Esophagus muscularis mucosa (tissue), 4 donors: ENCODE data around the gene PHC2. TPM values are rescaled to one million over a fixed set of nuclear protein-coding genes. Genes with fewer than 3 reads are reported as not detected.

ENCODE experiments used
- DNase-seq: peaks from one replicate; pipeline ENCODE4 v3.0.0-alpha.2; 2017; ENCODE audit errors: extremely low spot score
- H3K27ac ChIP-seq, 4 donors: fragments of 200-600 bp; sonication (generic); replicated peaks in 1 of 4; 1 replicate in 3 of 4; 2 replicates in 1 of 4; pipeline ENCODE4 v1.5.1; 2016 to 2019; ENCODE audit warnings: mild to moderate bottlenecking in 1 of 4
- H3K27me3 ChIP-seq, 4 donors: fragments of 200-600 bp; sonication (generic); one replicate each; pipeline versions ENCODE4 v1.5.1 to v1.6.0; 2016 to 2019
- H3K36me3 ChIP-seq, 4 donors: fragments of 200-600 bp; sonication (generic); one replicate each; pipeline ENCODE4 v1.5.1; 2016 to 2019
- H3K4me1 ChIP-seq, 4 donors: fragments of 200-600 bp; sonication (generic); one replicate each; pipeline ENCODE4 v1.5.1; 2016 to 2019
- H3K4me3 ChIP-seq, 4 donors: fragments of 200-600 bp; sonication (generic); 1 replicate in 2 of 4; 2 replicates in 2 of 4; pipeline ENCODE4 v1.5.1; 2016 to 2019; ENCODE audit warnings: mild to moderate bottlenecking in 4 of 4, moderate library complexity in 1 of 4
- H3K9me3 ChIP-seq, 4 donors: fragments of 200-600 bp; sonication (generic); 1 replicate in 3 of 4; 2 replicates in 1 of 4; pipeline ENCODE4 v1.5.1; 2016 to 2019
- EP300 ChIP-seq: sonication (generic); formaldehyde crosslinking; IDR thresholded peaks from one replicate; pipeline ENCODE4 v1.6.1; 2017; ENCODE audit warnings: antibody characterized with exemption
- POLR2A ChIP-seq: fragments of 450-650 bp; IDR thresholded peaks from one replicate; pipeline ENCODE4 v1.6.1; 2017; ENCODE audit warnings: antibody characterized with exemption, moderate library complexity, mild to moderate bottlenecking, low read depth
- POLR2AphosphoS5 ChIP-seq, 2 donors: sonication (generic); formaldehyde crosslinking; IDR thresholded peaks; one replicate each; pipeline ENCODE4 v1.6.1; 2017; ENCODE audit warnings: antibody characterized with exemption in 2 of 2
- WGBS: methylation state at CpG from one replicate; pipeline ENCODE4 v1.1.5; 2018; 5-methylcytosine and 5-hydroxymethylcytosine counted together
- intact Hi-C: fragments of 100-400 bp; cut with DNase I; formaldehyde crosslinking; loops from one replicate; pipeline ENCODE4 v1.15.1; 2023
- total RNA-seq, 4 donors: library from RNA; depleted of rRNA; stranded (reverse); fragments of >200 nt; gene quantifications; one replicate each; pipeline versions ENCODE4 v1.1.0 to v1.2.1, GENCODE V29; 2016
- TF ChIP-seq, protein P1 (sequence below), 3 experiments: fragments of 200-600 bp in 2 of 3; fragments of 450-650 bp in 1 of 3; sonication (generic) in 2 of 3; IDR thresholded peaks; one replicate each; pipeline ENCODE4 v1.5.1; 2017 to 2019; ENCODE audit warnings: antibody characterized with exemption in 3 of 3, mild to moderate bottlenecking in 2 of 3, moderate library complexity in 1 of 3

Gene PHC2
- total RNA-seq, 4 donors from 2014 or later, result 104 to 274 (median 201) TPM

DNA sequence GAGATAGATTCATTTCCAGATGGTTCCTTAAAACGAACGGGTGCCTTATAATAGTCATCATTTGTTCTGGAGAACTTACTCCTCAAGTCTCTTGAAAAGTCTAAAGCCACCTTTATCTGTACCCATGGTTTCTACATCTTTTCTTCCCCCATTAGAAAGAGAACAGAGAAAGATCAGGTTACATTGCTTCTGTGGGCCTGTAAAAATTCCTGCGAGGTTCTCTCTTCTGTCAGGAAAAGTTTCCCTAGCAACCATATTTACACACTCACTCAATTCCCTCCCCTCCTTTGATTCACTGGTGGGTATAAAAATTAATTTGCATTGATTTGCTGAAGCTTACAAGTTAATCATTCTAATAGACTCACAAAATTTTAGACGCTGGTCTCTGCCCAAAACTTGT, 6.7 kb downstream of the PHC2 start:
- no peak for TF ChIP-seq POLR2AphosphoS5 (IDR thresholded peaks at IDR 0.05)
- TF ChIP-seq EP300, result no peak
- no peak for TF ChIP-seq POLR2A
- TF ChIP-seq, protein P1, sequence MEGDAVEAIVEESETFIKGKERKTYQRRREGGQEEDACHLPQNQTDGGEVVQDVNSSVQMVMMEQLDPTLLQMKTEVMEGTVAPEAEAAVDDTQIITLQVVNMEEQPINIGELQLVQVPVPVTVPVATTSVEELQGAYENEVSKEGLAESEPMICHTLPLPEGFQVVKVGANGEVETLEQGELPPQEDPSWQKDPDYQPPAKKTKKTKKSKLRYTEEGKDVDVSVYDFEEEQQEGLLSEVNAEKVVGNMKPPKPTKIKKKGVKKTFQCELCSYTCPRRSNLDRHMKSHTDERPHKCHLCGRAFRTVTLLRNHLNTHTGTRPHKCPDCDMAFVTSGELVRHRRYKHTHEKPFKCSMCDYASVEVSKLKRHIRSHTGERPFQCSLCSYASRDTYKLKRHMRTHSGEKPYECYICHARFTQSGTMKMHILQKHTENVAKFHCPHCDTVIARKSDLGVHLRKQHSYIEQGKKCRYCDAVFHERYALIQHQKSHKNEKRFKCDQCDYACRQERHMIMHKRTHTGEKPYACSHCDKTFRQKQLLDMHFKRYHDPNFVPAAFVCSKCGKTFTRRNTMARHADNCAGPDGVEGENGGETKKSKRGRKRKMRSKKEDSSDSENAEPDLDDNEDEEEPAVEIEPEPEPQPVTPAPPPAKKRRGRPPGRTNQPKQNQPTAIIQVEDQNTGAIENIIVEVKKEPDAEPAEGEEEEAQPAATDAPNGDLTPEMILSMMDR (IDR thresholded peaks at IDR 0.05), result no peak
- WGBS, result 75% methylated on average over 4 of the region's 4 CpGs

DNA sequence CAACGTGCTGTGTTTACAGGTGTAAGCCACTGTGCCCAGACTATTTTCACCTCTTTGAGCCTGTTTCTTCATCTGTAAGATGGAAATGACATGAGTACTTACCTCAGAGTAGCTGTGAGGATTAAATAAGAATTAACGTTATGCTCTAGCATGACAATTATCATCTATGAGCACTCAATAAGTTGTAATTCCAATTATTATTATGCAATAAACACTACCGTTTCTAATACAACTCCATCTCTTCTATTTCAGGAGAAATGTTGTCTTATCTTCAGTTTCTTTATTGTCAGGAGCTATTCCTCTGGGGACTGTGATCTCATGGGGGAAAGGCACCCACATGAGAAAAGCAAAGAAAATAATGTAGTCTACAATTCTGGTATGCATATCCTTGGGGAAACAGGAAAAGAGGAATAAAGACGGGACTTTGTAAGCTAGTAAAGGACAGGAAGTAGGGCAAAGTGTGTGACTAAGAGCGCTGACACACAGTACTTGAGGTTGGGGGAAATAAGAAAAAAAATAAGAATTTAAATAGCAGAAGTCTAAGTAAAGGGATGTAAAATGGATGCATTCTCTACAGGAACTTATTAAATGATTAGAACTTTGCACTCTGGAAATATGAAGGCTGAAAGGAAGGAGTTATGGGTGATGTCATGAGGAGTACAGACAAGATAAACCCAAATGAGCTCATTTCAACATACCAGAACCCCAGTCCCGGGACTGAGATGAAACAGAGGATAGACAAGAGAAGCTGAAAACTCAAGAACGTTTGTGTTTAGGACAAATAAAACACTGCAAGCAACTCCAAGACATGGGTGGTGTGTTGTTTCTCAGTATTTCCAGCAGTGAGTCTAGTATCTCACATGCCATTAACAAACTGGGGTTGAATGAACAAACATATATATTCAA, 9.8 kb downstream of the PHC2 start:
- TF ChIP-seq POLR2A (no peak), POLR2AphosphoS5 (IDR thresholded peaks at IDR 0.05) (no peak), EP300 (no peak)
- TF ChIP-seq, protein P1 (IDR thresholded peaks at IDR 0.05), result no peak
- Histone ChIP-seq H3K4me1 (no peaks in the 10 kb centered on the region), H3K9me3 (peaks cover 0 to 13% (median 5%) of the 10 kb centered on the region in 4 donors), H3K27me3 (no peaks in the 10 kb centered on the region), H3K27ac (no peak overlapping the region), H3K4me3 (no peak overlapping the region), H3K36me3 (no peaks in the 10 kb centered on the region)
- DNase-seq, result no peak
- intact Hi-C loops, result no loop called here
- 78% methylated on average over 7 of the region's 7 CpGs for WGBS

More for the DNA sequence above, 6.7 kb downstream of the PHC2 start:
- Histone ChIP-seq H3K27me3 (no peaks in the 10 kb centered on the region), H3K36me3 (no peaks in the 10 kb centered on the region), H3K9me3 (no peaks in the 10 kb centered on the region), H3K4me1 (peaks cover 11 to 30% (median 25%) of the 10 kb centered on the region in 4 donors), H3K4me3 (no peak overlapping the region), H3K27ac (no peak overlapping the region)
- DNase-seq, result no peak
- intact Hi-C loops, result no loop called here

DNA sequence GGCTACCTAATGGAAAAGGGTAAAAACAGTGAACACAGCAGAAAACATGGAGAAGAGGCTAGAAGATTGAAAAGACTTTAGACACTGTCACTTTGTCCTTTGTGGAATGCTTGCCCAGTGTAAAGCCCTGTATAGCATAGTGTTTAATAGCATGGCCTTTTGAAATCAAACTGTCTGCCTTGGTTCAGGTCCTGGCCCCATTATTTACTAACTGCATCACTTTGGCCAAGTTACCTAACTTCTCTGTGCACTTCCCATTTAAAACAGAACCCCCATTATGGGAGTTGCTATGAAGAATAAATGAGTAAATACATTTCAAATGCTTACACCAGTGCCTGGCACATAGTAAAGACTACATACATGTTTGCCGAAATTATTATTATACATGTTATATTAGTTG, 12.1 kb downstream of the PHC2 start:
- no peak overlapping the region for H3K4me3 ChIP-seq
- no peak overlapping the region for H3K27ac ChIP-seq
- H3K4me1 ChIP-seq, result no peaks in the 10 kb centered on the region
- no peaks in the 10 kb centered on the region for H3K36me3 ChIP-seq
- no peaks in the 10 kb centered on the region for H3K27me3 ChIP-seq
- H3K9me3 ChIP-seq, result peaks cover 0 to 25% (median 9%) of the 10 kb centered on the region in 4 donors
- DNase-seq, result no peak
- TF ChIP-seq POLR2AphosphoS5 (IDR thresholded peaks at IDR 0.05) (no peak), EP300 (no peak), POLR2A (no peak)
- TF ChIP-seq, protein P1 (IDR thresholded peaks at IDR 0.05), result no peak
- 100% methylated on average over 1 of the region's 1 CpG for WGBS
- intact Hi-C loops, result no loop called here

DNA sequence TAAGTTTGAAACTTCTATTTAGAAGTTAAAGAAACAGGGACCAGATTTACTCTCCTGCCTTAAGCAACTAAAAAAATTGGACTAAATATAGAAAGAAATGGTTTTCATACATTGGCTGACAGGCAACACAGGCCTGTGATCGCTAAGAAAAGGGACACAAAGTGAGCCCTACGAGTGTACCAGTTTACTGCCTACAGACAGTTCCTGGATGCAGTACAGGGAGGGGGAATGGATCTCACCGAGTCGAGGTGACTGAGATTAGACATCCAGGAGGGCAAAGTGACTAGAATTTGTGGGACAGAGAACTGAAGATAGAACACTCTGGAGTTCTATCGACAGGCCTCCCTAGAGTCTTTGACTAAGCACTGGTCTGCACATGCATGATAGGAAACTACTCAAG, 16.0 kb downstream of the PHC2 start:
- 91% methylated on average over 5 of the region's 5 CpGs for WGBS
- no peaks in the 10 kb centered on the region for H3K36me3 ChIP-seq
- no peak overlapping the region for H3K4me3 ChIP-seq
- TF ChIP-seq, protein P1 (IDR thresholded peaks at IDR 0.05), result no peak
- H3K27me3 ChIP-seq, result no peaks in the 10 kb centered on the region
- H3K4me1 ChIP-seq, result peaks cover 4 to 10% (median 8%) of the 10 kb centered on the region in 4 donors
- DNase-seq, result no peak
- no peak overlapping the region for H3K27ac ChIP-seq
- intact Hi-C loops, result no loop called here
- H3K9me3 ChIP-seq, result peaks cover 0 to 25% (median 9%) of the 10 kb centered on the region in 4 donors
